ENCODE data around the gene UNC79.

Gene UNC79

GRCh38 chr14:93734086-93734822 lies 303.5 kb downstream of the UNC79 start:
- no peak overlapping the region for H2AFZ ChIP-seq (ENCODE audit: low read depth, low read length, severe bottlenecking)
- TF ChIP-seq EZH2phosphoT487 (conservative IDR thresholded peaks at IDR 0.05; ENCODE audit: low read length) (no peak), CTCF (IDR thresholded peaks at IDR 0.05; ENCODE audit: insufficient read depth, low read length, poor library complexity, severe bottlenecking) (no peak)
- no peak overlapping the region for H3K9ac ChIP-seq (ENCODE audit: low read length)
- H3K9me2 ChIP-seq (replicated peaks; ENCODE audit: insufficient read depth, low read length) = no peaks in the 10 kb centered on the region
- H3K79me2 ChIP-seq (ENCODE audit: insufficient read depth, low read length) = no peaks in the 10 kb centered on the region
- no peak overlapping the region for H3K27ac ChIP-seq (ENCODE audit: low read depth, low read length)
- no peak overlapping the region for H3K4me2 ChIP-seq (ENCODE audit: low read depth, low read length, poor library complexity, severe bottlenecking)
- H4K20me1 ChIP-seq (ENCODE audit: low read depth, low read length) = no peaks in the 10 kb centered on the region
- H3K4me3 ChIP-seq (ENCODE audit: insufficient read depth, low read length, poor library complexity, severe bottlenecking) = no peak overlapping the region
- H3F3A ChIP-seq (ENCODE audit: insufficient read depth) = no peaks in the 10 kb centered on the region
- no peaks in the 10 kb centered on the region for H3K36me3 ChIP-seq (ENCODE audit: low read length)
- no peaks in the 10 kb centered on the region for H3K27me3 ChIP-seq (ENCODE audit: low read length)
- no peaks in the 10 kb centered on the region for H3K9me3 ChIP-seq (ENCODE audit: insufficient read depth, low read length)

GRCh38 chr14:93735206-93735605 lies 304.5 kb downstream of the UNC79 start:
- Histone ChIP-seq H3K9me2 (replicated peaks; ENCODE audit: insufficient read depth, low read length) (no peaks in the 10 kb centered on the region), H3K4me2 (ENCODE audit: low read depth, low read length, poor library complexity, severe bottlenecking) (no peak overlapping the region), H3K79me2 (ENCODE audit: insufficient read depth, low read length) (no peaks in the 10 kb centered on the region), H4K20me1 (ENCODE audit: low read depth, low read length) (no peaks in the 10 kb centered on the region), H3K27ac (ENCODE audit: low read depth, low read length) (no peak overlapping the region), H3F3A (ENCODE audit: insufficient read depth) (no peaks in the 10 kb centered on the region), H3K4me3 (ENCODE audit: insufficient read depth, low read length, poor library complexity, severe bottlenecking) (no peak overlapping the region), H3K9ac (ENCODE audit: low read length) (no peak overlapping the region), H3K36me3 (ENCODE audit: low read length) (no peaks in the 10 kb centered on the region), H3K27me3 (ENCODE audit: low read length) (no peaks in the 10 kb centered on the region), H2AFZ (ENCODE audit: low read depth, low read length, severe bottlenecking) (no peak overlapping the region), H3K9me3 (ENCODE audit: insufficient read depth, low read length) (no peaks in the 10 kb centered on the region)
- TF ChIP-seq CTCF (IDR thresholded peaks at IDR 0.05; ENCODE audit: insufficient read depth, low read length, poor library complexity, severe bottlenecking) (no peak), EZH2phosphoT487 (conservative IDR thresholded peaks at IDR 0.05; ENCODE audit: low read length) (no peak)

- H2AFZ ChIP-seq (ENCODE audit: low read depth, low read length, severe bottlenecking) = no peak overlapping the region
- no peaks in the 10 kb centered on the region for H3F3A ChIP-seq (ENCODE audit: insufficient read depth)
- H3K9me3 ChIP-seq (ENCODE audit: insufficient read depth, low read length) = no peaks in the 10 kb centered on the region
- H3K9ac ChIP-seq (ENCODE audit: low read length) = no peak overlapping the region
- H3K79me2 ChIP-seq (ENCODE audit: insufficient read depth, low read length) = no peaks in the 10 kb centered on the region
- no peak overlapping the region for H3K27ac ChIP-seq (ENCODE audit: low read depth, low read length)
- TF ChIP-seq EZH2phosphoT487 (conservative IDR thresholded peaks at IDR 0.05; ENCODE audit: low read length) (no peak), CTCF (IDR thresholded peaks at IDR 0.05; ENCODE audit: insufficient read depth, low read length, poor library complexity, severe bottlenecking) (peak; percentile 16)
- no peak overlapping the region for H3K4me3 ChIP-seq (ENCODE audit: insufficient read depth, low read length, poor library complexity, severe bottlenecking)
- no peaks in the 10 kb centered on the region for H3K27me3 ChIP-seq (ENCODE audit: low read length)
- no peaks in the 10 kb centered on the region for H4K20me1 ChIP-seq (ENCODE audit: low read depth, low read length)
- H3K4me2 ChIP-seq (ENCODE audit: low read depth, low read length, poor library complexity, severe bottlenecking) = no peak overlapping the region
- no peaks in the 10 kb centered on the region for H3K9me2 ChIP-seq (replicated peaks; ENCODE audit: insufficient read depth, low read length)
- H3K36me3 ChIP-seq (ENCODE audit: low read length) = no peaks in the 10 kb centered on the region
These were observed 305.8 kb downstream of the UNC79 start for GRCh38 chr14:93736378-93737014.
